Activated CD4-positive, alpha-beta T cell treated with anti-CD3 and anti-CD28 coated beads, Interleukin-2, amount 50 U/mL, for 24 hours (primary cell): Measurements from ENCODE around the gene CHST3.
"Not testable (repeated sequence)": the region's sequence is repeated elsewhere in the genome, so short reads cannot be mapped to it uniquely, and the experiment has no call there.

ENCODE experiments used
- DNase-seq, 2 donors: peaks; one replicate each; pipeline ENCODE4 v3.0.0-alpha.2; 2020; ENCODE audit warnings: low read depth in 1 of 2, low spot score in 1 of 2

CHST3 gene

GRCh38 chr10:71988895-71989294 is 24.7 kb downstream of the CHST3 start:
- DNase-seq: not testable (repeated sequence)

- no peak for DNase-seq
These were observed 25.7 kb downstream of the CHST3 start for GRCh38 chr10:71989661-71990454.

DNA sequence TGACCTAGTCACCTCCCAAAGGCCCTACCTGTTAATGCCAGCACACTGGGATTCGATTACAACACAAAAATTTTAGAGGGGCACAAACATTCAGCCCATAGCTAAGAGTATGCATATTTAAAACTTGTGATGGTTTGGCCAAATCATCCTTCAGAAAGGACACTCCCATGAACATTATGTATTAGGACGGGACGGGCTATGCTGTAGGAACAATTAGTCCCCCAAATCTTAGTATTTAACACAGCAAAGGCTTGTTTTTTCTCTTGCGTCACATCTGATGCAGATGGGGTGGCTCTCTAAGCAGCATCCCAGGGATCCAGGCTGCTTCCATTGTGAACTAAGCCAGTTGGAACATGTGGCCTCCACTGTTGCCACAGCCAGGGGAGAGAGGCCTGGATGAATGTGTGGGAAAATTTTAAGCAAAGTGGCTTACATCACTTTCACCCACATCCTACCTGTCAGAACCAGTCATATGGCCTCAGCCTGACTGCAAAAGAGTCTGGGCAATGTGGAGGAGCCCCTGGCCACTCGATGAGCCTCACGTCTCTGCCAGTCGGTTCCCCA is 26.6 kb downstream of the CHST3 start:
- no peak for DNase-seq

- DNase-seq: no peak
These were observed 31.3 kb downstream of the CHST3 start for GRCh38 chr10:71995449-71995848.

DNA sequence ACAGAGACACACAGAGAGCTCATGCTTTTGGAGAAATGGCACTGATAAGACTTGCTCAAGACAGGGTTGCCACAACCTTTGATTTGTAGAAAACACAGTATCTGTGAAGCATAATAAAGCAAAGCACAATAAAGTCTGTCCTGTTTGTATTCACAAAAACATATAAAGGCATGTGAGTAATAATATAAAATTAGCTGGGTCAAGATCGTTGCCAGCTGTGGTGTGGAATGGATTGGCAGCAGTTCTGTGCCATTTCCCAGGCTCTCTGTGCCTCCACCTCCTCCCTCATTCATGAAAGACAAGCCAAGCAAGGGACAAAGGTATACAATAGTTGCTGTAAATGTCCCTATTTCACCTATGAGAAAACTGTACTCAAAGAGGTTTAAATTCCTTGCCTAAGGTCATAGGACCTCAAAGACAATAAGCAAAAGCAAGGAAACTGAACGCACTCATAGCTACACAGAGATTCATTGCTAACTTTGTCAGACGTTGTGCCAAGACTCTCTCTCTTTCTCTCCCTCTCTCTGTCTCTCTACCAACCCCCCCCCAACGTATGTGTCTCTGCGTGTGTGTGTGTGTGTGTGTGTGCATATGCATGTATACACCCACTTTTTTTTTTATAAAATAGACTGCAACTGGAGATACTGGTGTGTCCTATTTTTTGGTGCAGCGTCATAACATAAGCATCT is 31.8 kb downstream of the CHST3 start:
- no peak for DNase-seq

DNA sequence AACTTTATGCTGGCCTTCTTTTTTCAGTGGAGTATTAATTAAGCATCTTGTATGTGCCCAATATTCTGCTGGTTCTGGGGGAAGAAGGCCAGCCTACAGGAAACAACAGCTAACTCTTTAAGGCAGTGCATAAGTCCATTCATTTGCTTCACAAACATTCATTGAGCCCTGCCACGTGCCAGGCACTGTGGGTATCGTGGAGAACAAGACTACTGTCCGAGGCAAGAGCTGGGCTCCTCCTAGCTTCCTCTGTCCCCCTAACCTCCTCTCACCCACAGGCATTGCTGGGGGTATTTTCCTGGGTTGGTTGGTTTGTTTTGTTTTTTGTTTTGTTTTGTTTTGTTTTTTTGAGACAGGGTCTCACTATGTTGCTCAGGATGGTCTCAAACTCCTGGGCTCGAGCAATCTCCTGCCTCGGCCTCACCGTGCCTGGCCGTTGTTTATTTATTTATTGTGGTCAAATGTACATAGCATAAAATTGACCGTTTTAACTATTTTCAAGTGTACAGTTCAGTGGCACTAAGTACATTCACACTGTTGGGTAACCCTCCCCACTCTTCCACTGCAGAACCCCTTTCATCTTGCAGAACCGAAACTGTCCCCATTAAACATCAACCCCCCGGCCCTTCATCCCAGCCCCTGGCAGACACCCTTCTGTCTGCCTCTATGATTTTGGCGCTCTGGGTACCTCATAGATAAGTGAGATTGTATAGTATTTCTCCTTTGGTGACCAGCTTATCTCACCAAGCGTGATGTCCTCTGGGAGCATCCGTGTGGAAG is 32.6 kb downstream of the CHST3 start:
- no peak for DNase-seq

GRCh38 chr10:71998119-71998839 is 34.1 kb downstream of the CHST3 start:
- no peak for DNase-seq

GRCh38 chr10:71998840-71999194 is 34.6 kb downstream of the CHST3 start:
- no peak for DNase-seq

DNA sequence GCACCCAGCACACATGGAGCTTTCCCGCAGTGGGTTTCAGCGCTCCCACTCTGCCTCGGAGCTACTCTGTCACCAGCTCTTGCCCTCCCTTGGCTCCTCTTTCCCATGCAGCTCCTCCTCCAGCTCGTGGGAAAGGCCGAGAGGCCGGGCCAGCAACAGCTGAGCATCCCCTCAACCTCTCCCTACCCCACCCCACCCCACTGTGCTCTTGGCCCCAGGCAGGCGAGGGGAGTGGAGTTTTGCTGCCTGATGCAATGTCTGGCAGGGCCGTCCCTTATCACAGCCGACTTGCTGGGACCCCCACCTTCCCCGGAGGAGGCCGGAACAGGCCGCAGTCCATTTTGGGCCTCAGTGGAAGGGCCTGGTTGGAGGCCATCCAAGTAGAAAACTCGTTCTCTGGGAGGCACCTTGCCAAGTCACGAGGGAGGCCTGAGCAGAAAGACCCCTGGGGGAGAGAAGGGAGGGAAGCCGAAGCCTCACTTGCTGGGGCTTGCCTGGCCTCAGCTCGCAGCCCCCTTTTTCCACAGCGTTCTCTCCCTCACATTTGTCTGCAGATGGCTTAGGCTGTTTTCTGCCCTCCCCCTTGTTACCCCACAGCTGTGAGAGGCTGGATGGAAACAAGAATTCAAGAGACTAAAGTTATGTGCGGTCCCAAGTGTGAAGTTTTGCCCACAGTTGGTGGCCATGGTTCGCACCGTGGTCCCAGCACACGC is 35.3 kb downstream of the CHST3 start:
- DNase-seq: no peak

DNA sequence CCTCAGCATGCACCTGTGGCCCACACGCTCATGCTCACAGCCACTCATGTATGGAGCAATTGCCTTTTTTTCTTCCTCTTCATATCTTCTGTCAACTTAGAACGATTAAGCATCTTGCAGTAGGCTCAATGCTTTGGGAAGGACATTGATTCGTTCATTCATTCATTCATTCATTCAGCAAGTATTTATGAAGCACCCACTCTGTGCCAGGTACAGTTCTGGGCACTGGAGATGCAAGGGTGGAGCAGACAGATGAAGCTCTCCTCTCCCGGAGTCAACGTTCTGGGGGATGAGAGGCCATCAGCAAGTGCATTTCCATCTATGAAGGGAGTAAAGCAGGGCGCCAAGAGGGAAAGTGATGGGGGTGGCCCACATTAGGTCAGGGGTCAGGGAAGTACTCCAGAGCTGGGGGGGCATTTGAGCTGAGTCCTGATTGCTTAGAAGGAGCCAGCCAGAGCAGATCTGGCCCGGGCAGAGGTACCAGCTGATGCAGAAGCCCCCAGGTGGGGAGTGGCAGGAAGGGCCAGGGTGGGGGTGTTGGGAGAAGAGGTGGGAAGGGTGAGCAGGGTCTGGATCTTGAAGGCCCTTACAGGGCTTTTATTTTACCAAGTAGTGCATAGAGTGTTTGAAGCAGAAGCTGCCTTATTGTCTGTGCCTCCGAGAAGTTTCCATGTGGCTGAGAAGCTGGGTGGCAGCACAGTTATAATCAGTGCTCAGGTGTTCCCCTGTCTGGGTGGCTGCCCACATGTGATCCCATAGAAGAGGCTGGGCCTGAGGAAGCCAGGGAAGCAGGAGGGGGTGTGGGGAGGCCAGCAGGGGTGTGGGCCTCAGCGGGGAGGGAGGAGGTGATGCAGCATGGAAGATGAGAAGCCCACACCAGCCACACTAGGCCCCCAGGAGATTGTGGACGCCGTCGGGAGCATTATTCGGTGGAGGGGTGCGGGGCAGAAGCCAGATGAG is 36.2 kb downstream of the CHST3 start:
- no peak for DNase-seq

GRCh38 chr10:72001033-72001395 is 36.8 kb downstream of the CHST3 start:
- no peak for DNase-seq

DNA sequence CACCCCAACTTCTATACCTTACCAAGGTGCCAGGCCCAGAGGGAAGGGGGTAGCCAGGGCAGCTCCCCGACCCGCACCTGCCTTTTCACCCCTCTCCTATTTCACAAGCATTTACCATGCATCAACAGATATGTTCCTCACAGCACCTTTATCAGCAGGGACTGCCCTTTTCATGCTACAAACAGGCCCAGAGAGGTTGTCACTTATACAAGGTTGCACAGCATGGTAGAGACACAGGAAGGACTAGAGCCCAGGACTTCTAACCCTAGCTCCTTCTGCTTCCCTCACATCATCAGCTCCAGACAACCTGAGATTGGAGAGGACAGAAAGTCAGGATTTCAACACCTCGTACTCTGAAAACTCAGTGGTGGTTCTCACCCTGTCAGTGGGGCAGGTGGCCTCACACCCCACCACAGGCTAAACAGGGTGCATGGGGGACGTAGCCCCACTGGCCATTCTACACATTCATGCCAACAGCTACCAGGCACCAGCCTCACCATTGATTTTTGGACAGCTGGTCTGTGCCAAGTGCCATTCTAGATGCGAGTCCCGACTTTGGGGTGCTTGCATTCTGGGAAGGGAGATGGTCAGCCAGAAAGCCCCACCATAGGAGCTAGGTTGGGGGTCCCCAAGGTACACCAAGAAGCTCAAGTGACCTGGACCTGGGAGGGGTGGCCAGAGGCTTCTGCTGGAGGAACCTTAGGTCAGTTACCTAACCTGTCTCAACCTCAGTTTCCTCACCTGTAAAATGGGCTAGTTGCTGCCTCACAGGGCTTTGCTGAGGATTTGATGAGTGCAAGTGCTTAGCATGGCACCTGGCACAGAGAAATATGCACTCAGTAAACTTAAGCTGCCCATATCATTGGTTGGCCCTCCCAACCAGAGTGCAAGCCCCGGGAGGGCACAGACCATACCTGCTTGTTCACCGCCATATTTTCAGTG is 38.4 kb downstream of the CHST3 start:
- no peak for DNase-seq

DNA sequence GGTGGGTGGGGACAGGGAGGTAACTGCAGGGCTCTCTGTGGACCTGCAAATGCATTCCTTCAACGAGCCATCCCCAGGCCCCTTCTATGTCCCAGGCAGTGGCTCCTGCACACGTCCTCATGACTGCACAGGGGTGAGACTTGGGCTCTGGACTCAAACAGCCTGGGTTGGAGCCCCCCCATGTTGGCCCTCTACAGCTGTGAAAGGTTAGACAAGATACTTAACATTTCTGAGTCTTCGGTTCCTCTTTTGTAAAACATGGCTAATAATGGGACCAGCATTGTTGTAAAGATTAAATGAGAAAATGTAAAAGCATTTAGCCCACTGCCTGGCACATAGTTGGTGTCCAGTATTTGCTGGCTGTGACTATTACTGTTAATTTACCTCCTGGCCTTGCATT is 41.8 kb downstream of the CHST3 start:
- DNase-seq: no peak

DNA sequence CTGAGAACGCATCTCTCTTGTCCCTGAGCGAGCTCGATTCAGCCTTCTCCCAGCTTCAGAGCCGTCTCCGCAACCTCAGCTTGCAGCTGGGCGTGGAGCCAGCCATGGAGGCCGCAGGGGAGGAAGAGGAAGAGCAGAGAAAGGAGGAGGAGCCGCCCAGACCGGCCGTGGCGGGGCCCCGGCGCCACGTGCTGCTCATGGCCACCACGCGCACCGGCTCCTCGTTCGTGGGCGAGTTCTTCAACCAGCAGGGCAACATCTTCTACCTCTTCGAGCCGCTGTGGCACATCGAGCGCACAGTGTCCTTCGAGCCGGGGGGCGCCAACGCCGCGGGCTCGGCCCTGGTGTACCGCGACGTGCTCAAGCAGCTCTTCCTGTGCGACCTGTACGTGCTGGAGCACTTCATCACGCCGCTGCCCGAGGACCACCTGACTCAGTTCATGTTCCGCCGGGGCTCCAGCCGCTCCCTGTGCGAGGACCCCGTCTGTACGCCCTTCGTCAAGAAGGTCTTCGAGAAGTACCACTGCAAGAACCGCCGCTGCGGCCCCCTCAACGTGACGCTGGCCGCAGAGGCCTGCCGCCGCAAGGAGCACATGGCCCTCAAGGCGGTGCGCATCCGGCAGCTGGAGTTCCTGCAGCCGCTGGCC is 43.2 kb downstream of the CHST3 start:
- no peak for DNase-seq

- DNase-seq: no peak
These were observed 44.1 kb downstream of the CHST3 start for GRCh38 chr10:72008096-72008981.

GRCh38 chr10:72009051-72009424 is 44.8 kb downstream of the CHST3 start:
- DNase-seq: no peak
